ENCODE data around the gene ORC5. TPM values are rescaled to one million over a fixed set of nuclear protein-coding genes. Genes with fewer than 3 reads are reported as not detected.

ORC5 gene
- total RNA-seq, 1 experiment from 2014 or later: 25.9 TPM

GRCh38 chr7:104176332-104176731 is 31.5 kb downstream of the ORC5 start:
- Histone ChIP-seq H2AFZ (ENCODE audit: low read length) (no peak overlapping the region), H3K79me2 (ENCODE audit: insufficient read depth, low read length) (no peaks in the 10 kb centered on the region), H3K56ac (ENCODE audit: insufficient read length, low read depth, low read length) (no peak overlapping the region), H4K8ac (replicated peaks; ENCODE audit: insufficient read length, low read depth, low read length) (no peak overlapping the region), H4K5ac (ENCODE audit: insufficient read length, low read depth, low read length) (no peak overlapping the region), H3K4ac (ENCODE audit: low read depth, low read length) (no peak overlapping the region), H2BK20ac (ENCODE audit: low read depth, low read length, poor library complexity, severe bottlenecking) (no peak overlapping the region), H4K91ac (ENCODE audit: insufficient read length, low read depth, low read length) (no peak overlapping the region), H2BK12ac (ENCODE audit: insufficient read length, low read depth, low read length) (no peak overlapping the region), H3T11ph (ENCODE audit: low read length) (no peak overlapping the region), H3K14ac (ENCODE audit: insufficient read depth, low read length) (no peak overlapping the region), H3K4me2 (ENCODE audit: insufficient read depth, insufficient read length, low read length) (no peak overlapping the region), H2AK5ac (ENCODE audit: insufficient read length, low read length) (no peak overlapping the region), H4K20me1 (ENCODE audit: control insufficient read depth, insufficient read depth, insufficient read length) (no peaks in the 10 kb centered on the region), H3K18ac (ENCODE audit: insufficient read length, low read depth, low read length) (no peak overlapping the region), H2BK120ac (ENCODE audit: low read depth, low read length, poor library complexity, severe bottlenecking) (no peak overlapping the region), H3K27ac (ENCODE audit: insufficient read length, low read depth, low read length) (no peak overlapping the region), H3K23me2 (ENCODE audit: insufficient read length, low read depth, low read length, poor library complexity, severe bottlenecking) (no peaks in the 10 kb centered on the region), H3K23ac (ENCODE audit: insufficient read length, low read depth, low read length) (no peak overlapping the region), H2BK15ac (ENCODE audit: low read depth, low read length) (no peak overlapping the region), H3K9ac (ENCODE audit: extremely low read depth, insufficient read length, low read length) (no peak overlapping the region), H3K4me1 (ENCODE audit: insufficient read depth, low read length) (peaks cover 4% of the 10 kb centered on the region; the same call in 1 of the 2 replicates), H3K27me3 (ENCODE audit: insufficient read depth, low read length) (no peaks in the 10 kb centered on the region), H3K9me3 (ENCODE audit: control insufficient read depth, low read depth, low read length) (peaks cover 6% of the 10 kb centered on the region), H3K79me1 (ENCODE audit: insufficient read depth, low read depth, low read length, poor library complexity, severe bottlenecking) (no peaks in the 10 kb centered on the region), H2BK5ac (ENCODE audit: insufficient read length, low read length) (no peak overlapping the region)
- no peak for TF ChIP-seq CTCF (conservative IDR thresholded peaks at IDR 0.05)
- H3K27ac Mint-ChIP-seq: no peak overlapping the region
- no CpG with 5 or more reads among the region's 4 CpGs for WGBS (ENCODE audit: extremely low coverage, insufficient read length, low lambda C conversion rate)
- no peak for DNase-seq
- H3K36me3 Mint-ChIP-seq (ENCODE audit: insufficient read depth in 1 of 3, low read depth in 3 of 3): peaks cover 46 to 52% (median 50%) of the 10 kb centered on the region in 3 experiments
- no peaks in the 10 kb centered on the region; the same call in 1 of the 2 replicates for H3K27me3 Mint-ChIP-seq (ENCODE audit: low read depth)
- no peak overlapping the region for H3K4me3 Mint-ChIP-seq
- peaks cover 33 to 37% of the 10 kb centered on the region in 2 experiments for H3K9me3 Mint-ChIP-seq
- peaks cover 24 to 31% of the 10 kb centered on the region in 2 experiments for H3K4me1 Mint-ChIP-seq
